PC-3 (cell line): Measurements from ENCODE around the gene SIX2. TPM values are rescaled to one million over a fixed set of nuclear protein-coding genes. Genes with fewer than 3 reads are reported as not detected.
"Not testable (repeated sequence)": the region's sequence is repeated elsewhere in the genome, so short reads cannot be mapped to it uniquely, and the experiment has no call there.

Experiments
- ATAC-seq: fragments of 200-7000 bp; cut with Tn5 transposase; 2 replicates; pipeline ENCODE4 v1.9.1; 2020; ENCODE audit warnings: mild to moderate bottlenecking, moderate library complexity
- BruUV-seq: library from RNA; stranded (reverse); fragments of 400-500 nt; replicated peaks from 2 replicates; lab custom pipeline; 2021; lab: Mats Ljungman, UMichigan
- CTCF ChIA-PET: fragments of 300-600 bp; sonication (Branson Sonifier 250); formaldehyde crosslinking; loops from one replicate; lab custom pipeline; 2022; ENCODE audit warnings: antibody characterized with exemption; lab: Charles Lee
- POLR2A ChIA-PET: fragments of 300-600 bp; sonication (Branson Sonifier 250); formaldehyde crosslinking; loops from one replicate; lab custom pipeline; 2022; ENCODE audit warnings: antibody characterized with exemption; ENCODE audit not compliant: unreplicated experiment; lab: Charles Lee
- DNase-seq: peaks from one replicate; pipeline ENCODE4 v3.0.0-alpha.2; 2015
- H2AFZ ChIP-seq: fragments of 300-600 bp; sonication (generic); 2 replicates; pipeline ENCODE4 v1.6.0; 2016; ENCODE audit warnings: antibody characterized with exemption, low read length
- H3F3A ChIP-seq: fragments of 300-600 bp; sonication (generic); one replicate; pipeline ENCODE4 v1.6.0; 2017; ENCODE audit warnings: antibody characterized with exemption, low read length, control low read depth, mild to moderate bottlenecking; ENCODE audit not compliant: unreplicated experiment
- H3K27ac ChIP-seq: fragments of 300-600 bp; sonication (generic); 2 replicates; pipeline ENCODE4 v1.5.1; 2016; ENCODE audit warnings: mild to moderate bottlenecking, low read length
- H3K27me3 ChIP-seq: fragments of 300-600 bp; sonication (generic); 2 replicates; pipeline ENCODE4 v1.6.1; 2016; ENCODE audit warnings: low read length, mixed read lengths
- H3K36me3 ChIP-seq: fragments of 300-600 bp; sonication (generic); 2 replicates; pipeline ENCODE4 v1.6.1; 2016; ENCODE audit warnings: low read depth, mixed run types, low read length, mixed read lengths
- H3K4me1 ChIP-seq: fragments of 300-600 bp; sonication (generic); 2 replicates; pipeline ENCODE4 v1.5.1; 2016; ENCODE audit warnings: low read length; ENCODE audit not compliant: insufficient read depth
- H3K4me2 ChIP-seq: fragments of 300-600 bp; sonication (generic); 2 replicates; pipeline ENCODE4 v1.6.0; 2016; ENCODE audit warnings: low read length
- H3K4me3 ChIP-seq: fragments of 300-600 bp; sonication (generic); 2 replicates; pipeline ENCODE4 v1.5.1; 2016; ENCODE audit warnings: mild to moderate bottlenecking, low read length, mixed read lengths
- H3K79me2 ChIP-seq: fragments of 300-600 bp; sonication (generic); 2 replicates; pipeline ENCODE4 v1.6.1; 2017; ENCODE audit warnings: low read length, mixed read lengths
- H3K9ac ChIP-seq: fragments of 300-600 bp; sonication (generic); 2 replicates; pipeline ENCODE4 v1.6.0; 2016; ENCODE audit warnings: mild to moderate bottlenecking, low read length
- H3K9me2 ChIP-seq: fragments of 300-600 bp; sonication (generic); replicated peaks from 2 replicates; pipeline ENCODE4 v1.6.1; 2016; ENCODE audit warnings: mixed run types, low read length, mixed read lengths
- H3K9me3 ChIP-seq: fragments of 300-600 bp; sonication (generic); 2 replicates; pipeline ENCODE4 v1.6.1; 2016; ENCODE audit warnings: low read length, mixed read lengths
- H4K20me1 ChIP-seq: fragments of 300-600 bp; sonication (generic); 2 replicates; pipeline ENCODE4 v1.6.1; 2016; ENCODE audit warnings: low read length, mixed read lengths
- CTCF ChIP-seq: fragments of 300-600 bp; sonication (generic); conservative IDR thresholded peaks from 2 replicates; pipeline ENCODE4 v1.5.1; 2017; ENCODE audit warnings: antibody characterized with exemption, low read depth, mild to moderate bottlenecking, low read length
- EZH2 ChIP-seq: fragments of 300-600 bp; sonication (generic); IDR thresholded peaks from one replicate; pipeline ENCODE4 v1.6.1; 2017; ENCODE audit warnings: antibody characterized with exemption, mild to moderate bottlenecking, low read length; ENCODE audit not compliant: unreplicated experiment
- EZH2phosphoT487 ChIP-seq: fragments of 300-600 bp; sonication (generic); IDR thresholded peaks from 2 replicates; pipeline ENCODE4 v1.6.1; 2018; ENCODE audit warnings: mild to moderate bottlenecking, antibody characterized with exemption, low read length, borderline replicate concordance
- intact Hi-C: fragments of 100-400 bp; cut with micrococcal nuclease; formaldehyde crosslinking; loops from 2 replicates; pipeline ENCODE4 v1.9.0; 2023
- total RNA-seq: library from RNA; depleted of rRNA; stranded (reverse); fragments of >200 nt; gene quantifications from 2 replicates; pipeline ENCODE4 v1.2.3, GENCODE V29; 2014

The SIX2 gene
- total RNA-seq, 1 experiment from 2014 or later: 27.9 TPM

DNA sequence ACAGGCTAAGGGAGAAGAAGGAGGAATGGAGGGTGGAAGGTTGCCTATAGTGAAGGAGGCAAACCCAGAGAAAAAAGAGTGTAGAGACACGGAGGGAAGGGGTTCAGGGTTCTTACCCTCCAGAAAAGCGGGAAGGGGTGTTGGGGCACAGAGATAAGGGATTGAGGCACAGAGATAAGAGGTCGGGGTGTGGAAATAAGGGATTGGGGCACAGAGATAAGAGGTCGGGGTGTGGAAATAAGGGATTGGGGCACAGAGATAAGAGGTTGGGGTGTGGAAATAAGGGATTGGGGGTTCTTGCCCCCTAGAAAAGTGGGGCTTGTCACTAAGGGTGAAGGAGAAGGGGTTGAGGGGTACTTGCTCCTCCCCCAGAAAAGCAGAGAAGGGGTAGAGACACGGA, 29.6 kb upstream of the SIX2 start:
- BruUV-seq, POLR2A ChIA-PET, DNase-seq, H3K27ac ChIP-seq, H2AFZ ChIP-seq, intact Hi-C loops, H3K79me2 ChIP-seq, H3K9me3 ChIP-seq, H4K20me1 ChIP-seq, H3K4me1 ChIP-seq, CTCF ChIA-PET, H3K4me3 ChIP-seq, H3K9ac ChIP-seq, H3K27me3 ChIP-seq, H3K36me3 ChIP-seq, H3K9me2 ChIP-seq, ATAC-seq, H3F3A ChIP-seq, H3K4me2 ChIP-seq: not testable (repeated sequence)

- ChIA-PET CTCF (no interaction called here), POLR2A (no interaction called here)
- H3K9me3 ChIP-seq: no peaks in the 10 kb centered on the region
- no peaks in the 10 kb centered on the region for H3K27me3 ChIP-seq
- H2AFZ ChIP-seq: no peak overlapping the region
- no peaks in the 10 kb centered on the region for H4K20me1 ChIP-seq
- intact Hi-C loops: no loop called here
- DNase-seq (no peak), ATAC-seq (no peak)
- no peaks in the 10 kb centered on the region for H3K36me3 ChIP-seq
- no peak for TF ChIP-seq EZH2phosphoT487
- no peak for TF ChIP-seq EZH2
- no peak for TF ChIP-seq CTCF
- BruUV-seq: no TSS peak
- H3K27ac ChIP-seq: no peak overlapping the region
- H3F3A ChIP-seq: no peaks in the 10 kb centered on the region
- H3K79me2 ChIP-seq: no peaks in the 10 kb centered on the region
- peaks cover 2% of the 10 kb centered on the region; the same call in 1 of the 2 replicates for H3K4me1 ChIP-seq
- no peak overlapping the region for H3K4me2 ChIP-seq
- no peaks in the 10 kb centered on the region for H3K9me2 ChIP-seq
- no peak overlapping the region for H3K9ac ChIP-seq
- no peak overlapping the region for H3K4me3 ChIP-seq
Measured at GRCh38 chr2:45033302-45033701, 24.1 kb upstream of the SIX2 start.

DNA sequence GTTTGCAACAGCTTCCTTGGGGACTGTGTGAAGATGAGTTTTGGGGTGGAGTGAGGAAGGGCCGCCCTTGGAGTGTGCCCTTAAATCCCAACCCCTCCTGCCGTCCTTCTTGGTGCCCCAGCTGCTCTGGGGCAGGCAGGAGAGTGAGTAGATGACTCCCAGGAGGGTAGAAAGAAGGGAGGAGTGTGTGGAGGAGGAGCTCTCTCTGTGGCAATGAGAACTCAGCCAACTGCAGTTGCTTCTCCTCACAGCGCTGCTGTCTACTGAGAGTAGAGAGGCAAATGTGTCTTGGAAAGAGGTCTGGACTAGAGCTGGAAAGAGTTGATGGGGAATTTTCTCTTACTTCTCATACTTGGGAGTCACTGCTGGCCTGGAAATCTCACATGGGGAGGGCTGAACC, 21.8 kb upstream of the SIX2 start:
- no peaks in the 10 kb centered on the region for H4K20me1 ChIP-seq
- no peaks in the 10 kb centered on the region for H3K36me3 ChIP-seq
- no peaks in the 10 kb centered on the region for H3K9me2 ChIP-seq
- H3K4me3 ChIP-seq: no peak overlapping the region
- intact Hi-C loops: no loop called here
- ATAC-seq (no peak), DNase-seq (no peak)
- H3K79me2 ChIP-seq: no peaks in the 10 kb centered on the region
- H3K4me1 ChIP-seq: peaks cover 7% of the 10 kb centered on the region; the same call in 1 of the 2 replicates
- H3F3A ChIP-seq: no peaks in the 10 kb centered on the region
- H3K9ac ChIP-seq: no peak overlapping the region
- no peak overlapping the region for H2AFZ ChIP-seq
- H3K27ac ChIP-seq: no peak overlapping the region
- H3K9me3 ChIP-seq: no peaks in the 10 kb centered on the region
- H3K4me2 ChIP-seq: no peak overlapping the region
- ChIA-PET POLR2A (no interaction called here), CTCF (no interaction called here)
- BruUV-seq: no TSS peak
- H3K27me3 ChIP-seq: no peaks in the 10 kb centered on the region
- TF ChIP-seq EZH2 (no peak), CTCF (no peak), EZH2phosphoT487 (no peak)
